H9 (cell line): ENCODE results near the gene CEP112. TPM values are rescaled to one million over a fixed set of nuclear protein-coding genes. Genes with fewer than 3 reads are reported as not detected.
"Not testable (repeated sequence)": the region's sequence is repeated elsewhere in the genome, so short reads cannot be mapped to it uniquely, and the experiment has no call there.

ENCODE experiments used
- DNase-seq: peaks from one replicate; pipeline ENCODE4 v3.0.0-alpha.2; 2017
- H2AFZ ChIP-seq: one replicate; pipeline ENCODE4 v1.6.1; 2013; ENCODE audit warnings: mild to moderate bottlenecking, low read length, control low read depth, moderate library complexity
- H2AK5ac ChIP-seq: 2 replicates; pipeline ENCODE4 v1.6.1; 2013; ENCODE audit warnings: low read length, control low read depth, mixed read lengths; ENCODE audit not compliant: insufficient read length
- H2BK120ac ChIP-seq: one replicate; pipeline ENCODE4 v1.6.1; 2013; ENCODE audit warnings: low read depth, mild to moderate bottlenecking, low read length, control low read depth, inconsistent platforms; ENCODE audit not compliant: poor library complexity, severe bottlenecking
- H2BK12ac ChIP-seq: 2 replicates; pipeline ENCODE4 v1.6.1; 2013; ENCODE audit warnings: low read length, control low read depth, mixed read lengths, low read depth; ENCODE audit not compliant: insufficient read length
- H2BK15ac ChIP-seq: 2 replicates; pipeline ENCODE4 v1.6.1; 2013; ENCODE audit warnings: low read depth, low read length, control low read depth
- H2BK20ac ChIP-seq: one replicate; pipeline ENCODE4 v1.6.1; 2013; ENCODE audit warnings: low read depth, mild to moderate bottlenecking, low read length, control low read depth, inconsistent platforms; ENCODE audit not compliant: poor library complexity, severe bottlenecking
- H2BK5ac ChIP-seq: 2 replicates; pipeline ENCODE4 v1.6.1; 2013; ENCODE audit warnings: low read length, control low read depth, mixed read lengths; ENCODE audit not compliant: insufficient read length
- H3K14ac ChIP-seq: 2 replicates; pipeline ENCODE4 v1.6.1; 2013; ENCODE audit warnings: low read length, control low read depth; ENCODE audit not compliant: insufficient read depth
- H3K18ac ChIP-seq: 2 replicates; pipeline ENCODE4 v1.6.1; 2013; ENCODE audit warnings: low read depth, mild to moderate bottlenecking, mixed read lengths, low read length, control low read depth; ENCODE audit not compliant: insufficient read length
- H3K23ac ChIP-seq: 2 replicates; pipeline ENCODE4 v1.6.1; 2013; ENCODE audit warnings: low read length, control low read depth, mixed read lengths, low read depth; ENCODE audit not compliant: insufficient read length
- H3K23me2 ChIP-seq: 2 replicates; pipeline ENCODE4 v1.6.1; 2013; ENCODE audit warnings: low read depth, mild to moderate bottlenecking, mixed read lengths, low read length, control low read depth; ENCODE audit not compliant: insufficient read length, poor library complexity, severe bottlenecking
- H3K27ac ChIP-seq: 2 replicates; pipeline ENCODE4 v1.5.1; 2013; ENCODE audit warnings: low read length, control low read depth, mixed read lengths, low read depth; ENCODE audit not compliant: insufficient read length
- H3K27me3 ChIP-seq: 2 replicates; pipeline ENCODE4 v1.6.1; 2013; ENCODE audit warnings: low read length, control low read depth, inconsistent platforms; ENCODE audit not compliant: insufficient read depth
- H3K4ac ChIP-seq: 2 replicates; pipeline ENCODE4 v1.6.1; 2013; ENCODE audit warnings: low read depth, mild to moderate bottlenecking, control low read depth, inconsistent platforms, low read length, moderate library complexity
- H3K4me1 ChIP-seq: 2 replicates; pipeline ENCODE4 v1.6.1; 2013; ENCODE audit warnings: low read length, control low read depth, inconsistent platforms; ENCODE audit not compliant: insufficient read depth
- H3K4me2 ChIP-seq: 2 replicates; pipeline ENCODE4 v1.6.1; 2013; ENCODE audit warnings: low read length, control low read depth, mixed read lengths; ENCODE audit not compliant: insufficient read length, insufficient read depth
- H3K56ac ChIP-seq: 2 replicates; pipeline ENCODE4 v1.6.1; 2013; ENCODE audit warnings: low read depth, mild to moderate bottlenecking, mixed read lengths, low read length, control low read depth; ENCODE audit not compliant: insufficient read length
- H3K79me1 ChIP-seq: 2 replicates; pipeline ENCODE4 v1.6.1; 2013; ENCODE audit warnings: low read depth, mild to moderate bottlenecking, moderate library complexity, low read length, control low read depth, inconsistent platforms; ENCODE audit not compliant: insufficient read depth, poor library complexity, severe bottlenecking
- H3K79me2 ChIP-seq: 2 replicates; pipeline ENCODE4 v1.6.1; 2013; ENCODE audit warnings: low read length, control low read depth, inconsistent platforms; ENCODE audit not compliant: insufficient read depth
- H3K9ac ChIP-seq: 2 replicates; pipeline ENCODE4 v1.6.1; 2013; ENCODE audit warnings: low read length, control low read depth, mixed read lengths; ENCODE audit not compliant: insufficient read length; ENCODE audit errors: extremely low read depth
- H3K9me3 ChIP-seq: one replicate; pipeline ENCODE4 v1.6.1; 2013; ENCODE audit warnings: low read depth, low read length, inconsistent platforms; ENCODE audit not compliant: control insufficient read depth
- H3T11ph ChIP-seq: one replicate; pipeline ENCODE4 v1.6.1; 2013; ENCODE audit warnings: mild to moderate bottlenecking, low read length, control low read depth, inconsistent platforms
- H4K20me1 ChIP-seq: one replicate; pipeline ENCODE4 v1.6.1; 2013; ENCODE audit not compliant: control insufficient read depth, insufficient read length, insufficient read depth
- H4K5ac ChIP-seq: 2 replicates; pipeline ENCODE4 v1.6.1; 2013; ENCODE audit warnings: low read depth, mild to moderate bottlenecking, mixed read lengths, low read length, control low read depth; ENCODE audit not compliant: insufficient read length
- H4K8ac ChIP-seq: replicated peaks from 2 replicates; pipeline ENCODE4 v1.6.1; 2013; ENCODE audit warnings: low read length, control low read depth, mixed read lengths, low read depth; ENCODE audit not compliant: insufficient read length
- H4K91ac ChIP-seq: 2 replicates; pipeline ENCODE4 v1.6.1; 2013; ENCODE audit warnings: low read depth, mild to moderate bottlenecking, moderate library complexity, mixed read lengths, low read length, control low read depth; ENCODE audit not compliant: insufficient read length
- H3K27ac Mint-ChIP-seq, 3 experiments: 2 replicates in 2 of 3; 3 replicates in 1 of 3; pipeline ENCODE4 v1.8.0; 2020 to 2021; ENCODE audit warnings: mixed read lengths in 3 of 3, mild to moderate bottlenecking in 1 of 3, moderate library complexity in 1 of 3
- H3K27me3 Mint-ChIP-seq: 2 replicates; pipeline ENCODE4 v1.8.0; 2021; ENCODE audit warnings: low read depth, mild to moderate bottlenecking, moderate library complexity, mixed read lengths
- H3K36me3 Mint-ChIP-seq, 3 experiments: 2 replicates in 2 of 3; 3 replicates in 1 of 3; pipeline ENCODE4 v1.8.0; 2020 to 2021; ENCODE audit warnings: low read depth in 3 of 3, mixed read lengths in 3 of 3; ENCODE audit not compliant: insufficient read depth in 1 of 3
- H3K4me1 Mint-ChIP-seq, 2 experiments: 2 replicates each; pipeline ENCODE4 v1.8.0; 2020; ENCODE audit warnings: mixed read lengths in 2 of 2
- H3K4me3 Mint-ChIP-seq, 2 experiments: 2 replicates in 1 of 2; 3 replicates in 1 of 2; pipeline ENCODE4 v1.8.0; 2020 to 2021; ENCODE audit warnings: mild to moderate bottlenecking in 2 of 2, mixed read lengths in 2 of 2, moderate library complexity in 1 of 2
- H3K9me3 Mint-ChIP-seq, 2 experiments: 2 replicates in 1 of 2; 3 replicates in 1 of 2; pipeline ENCODE4 v1.8.0; 2020; ENCODE audit warnings: mild to moderate bottlenecking in 2 of 2, mixed read lengths in 2 of 2, moderate library complexity in 1 of 2
- WGBS: extraction: QIAGEN DNeasy Blood & Tissue Kit; methylation state at CpG from one replicate; pipeline ENCODE4 v1.1.7; 2013; ENCODE audit warnings: missing lambda C conversion rate, low lambda C conversion rate, mixed read lengths; ENCODE audit not compliant: insufficient read length; ENCODE audit errors: extremely low coverage; 5-methylcytosine and 5-hydroxymethylcytosine counted together
- total RNA-seq: library from RNA; stranded (reverse); gene quantifications from 2 replicates; pipeline ENCODE4 v1.2.1, GENCODE V29; 2021
- TF ChIP-seq, protein P1 (sequence below): fragments of 200-600 bp; sonication (generic); conservative IDR thresholded peaks from 3 replicates; pipeline ENCODE4 v1.8.0; 2021; ENCODE audit warnings: antibody characterized with exemption, mild to moderate bottlenecking

The CEP112 gene
- total RNA-seq, 1 experiment from 2014 or later: 5.4 TPM

- Histone ChIP-seq H3K9me3 (no peaks in the 10 kb centered on the region), H3K14ac (no peak overlapping the region), H2BK12ac (no peak overlapping the region), H2AFZ (no peak overlapping the region), H3K18ac (no peak overlapping the region), H3K23me2 (no peaks in the 10 kb centered on the region), H3K79me1 (no peaks in the 10 kb centered on the region), H3K56ac (no peak overlapping the region), H4K8ac (no peak overlapping the region), H2BK5ac (no peak overlapping the region), H3K23ac (no peak overlapping the region), H2BK20ac (no peak overlapping the region), H3K4me1 (no peaks in the 10 kb centered on the region), H2AK5ac (no peak overlapping the region), H4K91ac (no peak overlapping the region), H2BK15ac (no peak overlapping the region), H3K9ac (no peak overlapping the region), H2BK120ac (no peak overlapping the region), H3K4ac (no peak overlapping the region), H4K20me1 (no peaks in the 10 kb centered on the region), H3K79me2 (no peaks in the 10 kb centered on the region), H3K27ac (no peak overlapping the region), H4K5ac (no peak overlapping the region), H3K27me3 (no peaks in the 10 kb centered on the region), H3T11ph (no peak overlapping the region), H3K4me2 (no peak overlapping the region)
- DNase-seq: no peak
- H3K27me3 Mint-ChIP-seq: no peaks in the 10 kb centered on the region
- peaks cover 2 to 14% (median 9%) of the 10 kb centered on the region in 3 experiments; a peak in 6 of 7 replicates for H3K36me3 Mint-ChIP-seq
- H3K27ac Mint-ChIP-seq: no peak overlapping the region
- TF ChIP-seq, protein P1, sequence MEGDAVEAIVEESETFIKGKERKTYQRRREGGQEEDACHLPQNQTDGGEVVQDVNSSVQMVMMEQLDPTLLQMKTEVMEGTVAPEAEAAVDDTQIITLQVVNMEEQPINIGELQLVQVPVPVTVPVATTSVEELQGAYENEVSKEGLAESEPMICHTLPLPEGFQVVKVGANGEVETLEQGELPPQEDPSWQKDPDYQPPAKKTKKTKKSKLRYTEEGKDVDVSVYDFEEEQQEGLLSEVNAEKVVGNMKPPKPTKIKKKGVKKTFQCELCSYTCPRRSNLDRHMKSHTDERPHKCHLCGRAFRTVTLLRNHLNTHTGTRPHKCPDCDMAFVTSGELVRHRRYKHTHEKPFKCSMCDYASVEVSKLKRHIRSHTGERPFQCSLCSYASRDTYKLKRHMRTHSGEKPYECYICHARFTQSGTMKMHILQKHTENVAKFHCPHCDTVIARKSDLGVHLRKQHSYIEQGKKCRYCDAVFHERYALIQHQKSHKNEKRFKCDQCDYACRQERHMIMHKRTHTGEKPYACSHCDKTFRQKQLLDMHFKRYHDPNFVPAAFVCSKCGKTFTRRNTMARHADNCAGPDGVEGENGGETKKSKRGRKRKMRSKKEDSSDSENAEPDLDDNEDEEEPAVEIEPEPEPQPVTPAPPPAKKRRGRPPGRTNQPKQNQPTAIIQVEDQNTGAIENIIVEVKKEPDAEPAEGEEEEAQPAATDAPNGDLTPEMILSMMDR: no peak
- no peak overlapping the region for H3K4me3 Mint-ChIP-seq
- WGBS: no CpG with 5 or more reads among the region's 1 CpG
- H3K9me3 Mint-ChIP-seq: peaks cover 24 to 31% of the 10 kb centered on the region in 2 experiments
- H3K4me1 Mint-ChIP-seq: no peaks in the 10 kb centered on the region
These were observed 350.8 kb downstream of the CEP112 start for GRCh38 chr17:65841089-65841488.

DNA sequence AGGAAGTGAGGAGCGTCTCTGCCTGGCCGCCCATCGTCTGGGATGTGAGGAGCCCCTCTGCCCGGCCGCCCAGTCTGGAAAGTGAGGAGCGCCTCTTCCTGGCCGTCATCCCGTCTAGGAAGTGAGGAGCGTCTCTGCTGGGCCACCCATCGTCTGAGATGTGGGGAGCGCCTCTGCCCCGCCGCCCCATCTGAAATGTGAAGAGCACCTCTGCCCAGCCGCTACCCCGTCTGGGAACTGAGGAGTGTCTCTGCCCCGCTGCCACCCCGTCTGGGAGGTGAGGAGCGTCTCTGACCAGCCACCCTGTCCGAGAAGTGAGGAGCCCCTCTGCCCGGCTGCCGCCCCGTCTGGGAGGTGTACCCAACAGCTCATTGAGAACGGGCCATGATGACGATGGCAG, 354.7 kb downstream of the CEP112 start:
- H3K9ac ChIP-seq, H3K27me3 Mint-ChIP-seq, H4K5ac ChIP-seq, H2BK20ac ChIP-seq, H3K4me3 Mint-ChIP-seq, H3K56ac ChIP-seq, H3K27ac Mint-ChIP-seq, H2BK15ac ChIP-seq, H3K4ac ChIP-seq, H4K91ac ChIP-seq, H3K4me1 Mint-ChIP-seq, H3K14ac ChIP-seq, H3K79me1 ChIP-seq, H3K18ac ChIP-seq, H3K27me3 ChIP-seq, H2AFZ ChIP-seq, H2BK5ac ChIP-seq, H3T11ph ChIP-seq, H2AK5ac ChIP-seq, H3K4me1 ChIP-seq, H3K79me2 ChIP-seq, H4K20me1 ChIP-seq, H2BK12ac ChIP-seq, H3K4me2 ChIP-seq, H2BK120ac ChIP-seq, H4K8ac ChIP-seq, DNase-seq, H3K23ac ChIP-seq, H3K9me3 ChIP-seq, H3K27ac ChIP-seq, H3K23me2 ChIP-seq: not testable (repeated sequence)
- Mint-ChIP-seq H3K36me3 (peaks cover 12 to 32% (median 24%) of the 10 kb centered on the region in 3 experiments), H3K9me3 (peaks cover 41 to 55% of the 10 kb centered on the region in 2 experiments)
- WGBS: no CpG with 5 or more reads among the region's 24 CpGs
